HG03439 (cell line): ENCODE results near the gene GATAD2A.

Experiments used
- ATAC-seq: cut with Tn5 transposase; IDR thresholded peaks from one replicate; pipeline ENCODE4 v1.9.1; 2021; ENCODE audit warnings: mild to moderate bottlenecking, moderate library complexity; ENCODE audit not compliant: unreplicated experiment

GATAD2A gene

GRCh38 chr19:19504754-19505668 lies 99.5 kb downstream of the GATAD2A start:
- ATAC-seq, result no peak

- ATAC-seq, result no peak
Measured at GRCh38 chr19:19505669-19506326, 100.3 kb downstream of the GATAD2A start.

GRCh38 chr19:19506592-19506991 lies 101.1 kb downstream of the GATAD2A start:
- ATAC-seq, result no peak

- ATAC-seq, result no peak
Measured at GRCh38 chr19:19507354-19507753, 101.9 kb downstream of the GATAD2A start.

- ATAC-seq, result no peak
Measured at GRCh38 chr19:19508217-19508616, 102.7 kb downstream of the GATAD2A start.

- ATAC-seq, result no peak
Measured at GRCh38 chr19:19510432-19510831, 105.0 kb downstream of the GATAD2A start.

- no peak for ATAC-seq
Measured at GRCh38 chr19:19513682-19514081, 108.2 kb downstream of the GATAD2A start.

- ATAC-seq, result no peak
Measured at GRCh38 chr19:19514215-19514657, 108.8 kb downstream of the GATAD2A start.

- ATAC-seq, result no peak
Measured at GRCh38 chr19:19514881-19515641, 109.6 kb downstream of the GATAD2A start, which contains the start of gene TSSK6. TSSK6 (minus strand) TSS chr19:19515548; CDS start chr19:19515427, 121 bp downstream.

GRCh38 chr19:19515642-19516519 lies 110.4 kb downstream of the GATAD2A start, which contains the start of gene NDUFA13:
NDUFA13 (plus strand) TSS chr19:19516225; CDS start chr19:19516239, 14 bp downstream.
- ATAC-seq, result peak; percentile 81

GRCh38 chr19:19517235-19517619 lies 111.8 kb downstream of the GATAD2A start:
- ATAC-seq, result no peak

- ATAC-seq, result no peak
Measured at GRCh38 chr19:19520989-19521388, 115.5 kb downstream of the GATAD2A start.

- ATAC-seq, result no peak
Measured at GRCh38 chr19:19523177-19523576, 117.7 kb downstream of the GATAD2A start.

- no peak for ATAC-seq
Measured at GRCh38 chr19:19524053-19524452, 118.6 kb downstream of the GATAD2A start.

- no peak for ATAC-seq
Measured at GRCh38 chr19:19525611-19526380, 120.3 kb downstream of the GATAD2A start.

- ATAC-seq, result no peak
Measured at GRCh38 chr19:19526581-19527370, 121.3 kb downstream of the GATAD2A start.

- no peak for ATAC-seq
Measured at GRCh38 chr19:19527371-19527656, 121.8 kb downstream of the GATAD2A start.

GRCh38 chr19:19527674-19528625 lies 122.5 kb downstream of the GATAD2A start:
- no peak for ATAC-seq
